Heart right ventricle (tissue), 16 donors: ENCODE measurements around the gene ERFL. TPM values are rescaled to one million over a fixed set of nuclear protein-coding genes. Genes with fewer than 3 reads are reported as not detected.
A peak's percentile ranks its signal among the peaks of the same experiment; 100 is the strongest.

Experiments
- ATAC-seq, 8 donors: fragments of 200-7000 bp; cut with Tn5 transposase; one replicate each; pipeline ENCODE4 v1.9.1; 2020; ENCODE audit warnings: mild to moderate bottlenecking in 8 of 8, moderate library complexity in 8 of 8, moderate number of reproducible peaks in 1 of 8
- DNase-seq, 2 donors: peaks; one replicate each; pipeline ENCODE4 v3.0.0-alpha.2; 2020
- H3K27ac ChIP-seq, 10 donors: fragments of 200-600 bp; sonication (generic) in 2 of 10; one replicate each; pipeline versions ENCODE4 v1.5.0 to v1.8.0; 2020 to 2022; ENCODE audit warnings: mild to moderate bottlenecking in 3 of 10
- H3K27me3 ChIP-seq, 7 donors: fragments of 200-600 bp; one replicate each; pipeline ENCODE4 v1.8.0; 2021 to 2022; ENCODE audit warnings: mild to moderate bottlenecking in 2 of 7
- H3K36me3 ChIP-seq, 9 donors: fragments of 200-600 bp; sonication (generic) in 1 of 9; one replicate each; pipeline versions ENCODE4 v1.5.0 to v1.8.0; 2020 to 2022; ENCODE audit warnings: mild to moderate bottlenecking in 2 of 9
- H3K4me1 ChIP-seq, 9 donors: fragments of 200-600 bp; sonication (generic) in 1 of 9; one replicate each; pipeline versions ENCODE4 v1.5.0 to v1.8.0; 2020 to 2022; ENCODE audit warnings: mild to moderate bottlenecking in 4 of 9
- H3K4me3 ChIP-seq, 10 donors: fragments of 200-600 bp; sonication (generic) in 2 of 10; one replicate each; pipeline versions ENCODE4 v1.5.0 to v1.8.0; 2020 to 2022; ENCODE audit warnings: mild to moderate bottlenecking in 7 of 10, moderate library complexity in 2 of 10
- H3K9me3 ChIP-seq, 11 donors: fragments of 200-600 bp in 10 of 11; sonication (generic) in 2 of 11; one replicate each; pipeline versions ENCODE4 v1.5.0 to v1.8.0; 2013 to 2022; ENCODE audit warnings: mild to moderate bottlenecking in 2 of 11, control low read depth in 1 of 11, moderate library complexity in 1 of 11
- WGBS, 2 donors: extraction: QIAGEN DNeasy Blood & Tissue Kit; methylation state at CpG; one replicate each; pipeline ENCODE4 v1.1.7; 2013; ENCODE audit warnings: inconsistent platforms in 1 of 2; 5-methylcytosine and 5-hydroxymethylcytosine counted together
- intact Hi-C, 10 donors: fragments of 100-400 bp; cut with DNase I; formaldehyde crosslinking; loops; one replicate each; pipeline versions ENCODE4 v1.11.1 to v1.14.2; 2022
- polyA plus RNA-seq, 2 donors: library from polyadenylated mRNA; stranded (reverse); fragments of 200-250 nt; gene quantifications; one replicate each; pipeline ENCODE4 v1.2.3, GENCODE V29; 2013
- total RNA-seq, 10 donors: library from RNA; stranded (reverse); fragmentation: NEBNext Ultra II Directional in 3 of 10; extraction: Animal tissue kit (Norgen Biotek cat#: 25700) in 3 of 10; gene quantifications; one replicate each; pipeline versions ENCODE4 v1.2.1 to v1.2.4, GENCODE V29; 2021 to 2023
- TF ChIP-seq, protein P1 (sequence below), 9 donors: fragments of 200-600 bp; sonication (generic) in 2 of 9; IDR thresholded peaks; one replicate each; pipeline versions ENCODE4 v1.5.0 to v1.8.0; 2021 to 2022; ENCODE audit warnings: antibody characterized with exemption in 9 of 9, mild to moderate bottlenecking in 5 of 9, moderate library complexity in 1 of 9
- donor health status: Arrhythmogenic right ventricular cardiomyopathy.
- donor health status: ischemic (EF 13 %, LVEDD 7.1; RV severe dilation, severe dysfunction).
- donor health status: healthy with polysubstance abuse.
- donor health status: DM: no; HTN: yes; CAD: no.
- donor health status: DM: no; HTN: no; CAD: no.
- donor health status: ischemic (EF 25% LVEDD 6.9; RV normal size, moderate dysfunction).
- donor health status: ischemic (EF 25% LVEDD 5.7; RV mildly dilated, moderate dysfunction).
- donor health status: healthy.
- donor health status: DM: yes; HTN: yes; CAD: no.
- donor health status: Ischemic cardiomyopathy.
- donor health status: ischemic (EF 35%, LVEDD 5.7; RV mildly dilated, moderate dysfunction).
- donor health status: nonischemic (EF 11% LVEDD 7.7; RV severe dilation, severe dysfunction).
- donor health status: DM: yes; HTN: yes; CAD: no.
- donor health status: PGD.
- donor health status: ischemic (EF 29% LVEDD 5.4; RV normal size, mild dysfunction).
- donor health status: nonischemic (EF 23%, LVEDD 6.1; RV moderate dilation, normal function).

The ERFL gene
- total and polyA plus RNA-seq, 12 donors = 0.04 to 0.22 (median 0.13) TPM; not detected in 7

GRCh38 chr19:41930926-41931592 lies 2.8 kb upstream of the ERFL start:
- Histone ChIP-seq H3K9me3 (no peaks in the 10 kb centered on the region), H3K4me1 (peaks cover 2 to 24% (median 16%) of the 10 kb centered on the region in 9 donors), H3K27ac (no peak overlapping the region), H3K36me3 (no peaks in the 10 kb centered on the region), H3K4me3 (no peak overlapping the region), H3K27me3 (peaks cover 30 to 100% (median 96%) of the 10 kb centered on the region in 7 donors)
- WGBS, 2 donors = 4 to 7% methylated on average over 17 of the region's 17 CpGs
- no peak for ATAC-seq
- intact Hi-C loops = loop anchor here in 5 of 10 donors (5.0 to 10.0 kb wide), 4 partner anchors 46 to 916 kb away; partner anchors contain the start of genes CD79A (in 2 of the 5) and ARHGEF1 (in 1 of the 5)
- no peak for DNase-seq
- TF ChIP-seq, protein P1, sequence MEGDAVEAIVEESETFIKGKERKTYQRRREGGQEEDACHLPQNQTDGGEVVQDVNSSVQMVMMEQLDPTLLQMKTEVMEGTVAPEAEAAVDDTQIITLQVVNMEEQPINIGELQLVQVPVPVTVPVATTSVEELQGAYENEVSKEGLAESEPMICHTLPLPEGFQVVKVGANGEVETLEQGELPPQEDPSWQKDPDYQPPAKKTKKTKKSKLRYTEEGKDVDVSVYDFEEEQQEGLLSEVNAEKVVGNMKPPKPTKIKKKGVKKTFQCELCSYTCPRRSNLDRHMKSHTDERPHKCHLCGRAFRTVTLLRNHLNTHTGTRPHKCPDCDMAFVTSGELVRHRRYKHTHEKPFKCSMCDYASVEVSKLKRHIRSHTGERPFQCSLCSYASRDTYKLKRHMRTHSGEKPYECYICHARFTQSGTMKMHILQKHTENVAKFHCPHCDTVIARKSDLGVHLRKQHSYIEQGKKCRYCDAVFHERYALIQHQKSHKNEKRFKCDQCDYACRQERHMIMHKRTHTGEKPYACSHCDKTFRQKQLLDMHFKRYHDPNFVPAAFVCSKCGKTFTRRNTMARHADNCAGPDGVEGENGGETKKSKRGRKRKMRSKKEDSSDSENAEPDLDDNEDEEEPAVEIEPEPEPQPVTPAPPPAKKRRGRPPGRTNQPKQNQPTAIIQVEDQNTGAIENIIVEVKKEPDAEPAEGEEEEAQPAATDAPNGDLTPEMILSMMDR (IDR thresholded peaks at IDR 0.05) = peak in 2 of 9 donors; percentile 12 to 15

GRCh38 chr19:41930322-41930722 lies 2.1 kb upstream of the ERFL start:
- Histone ChIP-seq H3K27me3 (peaks cover 37 to 100% (median 96%) of the 10 kb centered on the region in 7 donors), H3K4me1 (peaks cover 2 to 23% (median 16%) of the 10 kb centered on the region in 9 donors), H3K4me3 (no peak overlapping the region), H3K9me3 (no peaks in the 10 kb centered on the region), H3K27ac (no peak overlapping the region), H3K36me3 (no peaks in the 10 kb centered on the region)
- no peak for DNase-seq
- no peak for ATAC-seq
- WGBS, 2 donors = 13 to 15% methylated on average over 7 of the region's 7 CpGs
- intact Hi-C loops = loop anchor here in 5 of 10 donors (5.0 to 10.0 kb wide), 4 partner anchors 46 to 916 kb away; partner anchors contain the start of genes CD79A (in 2 of the 5) and ARHGEF1 (in 1 of the 5)
- TF ChIP-seq, protein P1 (IDR thresholded peaks at IDR 0.05) = no peak

- intact Hi-C loops = loop anchor here in 6 of 10 donors (5.0 to 10.0 kb wide), 5 partner anchors 42 to 915 kb away; partner anchors contain the start of genes CD79A (in 2 of the 6) and ARHGEF1 (in 1 of the 6)
- 14 to 15% methylated on average over 14 of the region's 14 CpGs for WGBS, 2 donors
These were observed 1.4 kb upstream of the ERFL start for GRCh38 chr19:41929536-41930071.

More at GRCh38 chr19:41929536-41930071, 1.4 kb upstream of the ERFL start:
- no peak for ATAC-seq
- Histone ChIP-seq H3K4me1 (peaks cover 2 to 18% (median 16%) of the 10 kb centered on the region in 9 donors), H3K27me3 (peaks cover 41 to 100% (median 96%) of the 10 kb centered on the region in 7 donors), H3K36me3 (no peaks in the 10 kb centered on the region), H3K9me3 (no peaks in the 10 kb centered on the region), H3K27ac (no peak overlapping the region), H3K4me3 (no peak overlapping the region)
- TF ChIP-seq, protein P1 (IDR thresholded peaks at IDR 0.05) = no peak
- DNase-seq = no peak
